A673 (cell line): Measurements from ENCODE around the gene SPAG9. TPM values are rescaled to one million over a fixed set of nuclear protein-coding genes. Genes with fewer than 3 reads are reported as not detected.

ENCODE experiments used
- BruUV-seq: library from RNA; stranded (reverse); fragments of 400-500 nt; replicated peaks from 2 replicates; lab custom pipeline; 2021; lab: Mats Ljungman, UMichigan
- CTCF ChIA-PET: fragments of 300-600 bp; sonication (Branson Sonifier 250); formaldehyde crosslinking; loops from one replicate; lab custom pipeline; 2022; ENCODE audit warnings: antibody characterized with exemption; lab: Charles Lee
- POLR2A ChIA-PET: fragments of 300-600 bp; sonication (Branson Sonifier 250); formaldehyde crosslinking; loops from one replicate; lab custom pipeline; 2022; ENCODE audit warnings: antibody characterized with exemption; ENCODE audit not compliant: low non-redundant PET; lab: Charles Lee
- DNase-seq: peaks from one replicate; pipeline ENCODE4 v3.0.0-alpha.2; 2015; ENCODE audit warnings: low spot score
- H3K27ac ChIP-seq: fragments of 200-600 bp; sonication (generic); 2 replicates; pipeline ENCODE4 v1.5.1; 2016; ENCODE audit warnings: mixed run types, low read depth, mild to moderate bottlenecking, mixed read lengths, antibody characterized with exemption, low read length; ENCODE audit not compliant: poor library complexity, severe bottlenecking
- H3K27me3 ChIP-seq: fragments of 200-600 bp; sonication (generic); replicated peaks from 2 replicates; pipeline ENCODE4 v1.6.1; 2017; ENCODE audit warnings: mixed run types, low read depth, mild to moderate bottlenecking, mixed read lengths, antibody characterized with exemption, low read length; ENCODE audit not compliant: insufficient read depth, poor library complexity
- H3K36me3 ChIP-seq: fragments of 200-600 bp; sonication (generic); 2 replicates; pipeline ENCODE4 v1.6.1; 2016; ENCODE audit warnings: mixed run types, mild to moderate bottlenecking, mixed read lengths, antibody characterized with exemption, low read length; ENCODE audit not compliant: insufficient read depth, poor library complexity, severe bottlenecking
- H3K4me1 ChIP-seq: fragments of 200-600 bp; sonication (generic); 2 replicates; pipeline ENCODE4 v1.6.1; 2017; ENCODE audit warnings: mixed run types, mild to moderate bottlenecking, mixed read lengths, antibody characterized with exemption, low read length; ENCODE audit not compliant: insufficient read depth, poor library complexity, severe bottlenecking
- H3K4me3 ChIP-seq: fragments of 200-600 bp; sonication (generic); 2 replicates; pipeline ENCODE4 v1.5.1; 2016; ENCODE audit warnings: low read depth, mixed run types, mild to moderate bottlenecking, mixed read lengths, low read length; ENCODE audit not compliant: poor library complexity, severe bottlenecking
- H3K9me3 ChIP-seq: fragments of 200-600 bp; sonication (generic); 2 replicates; pipeline ENCODE4 v1.6.1; 2016; ENCODE audit warnings: mixed run types, low read depth, mild to moderate bottlenecking, mixed read lengths, antibody characterized with exemption, low read length; ENCODE audit not compliant: poor library complexity, severe bottlenecking
- EZH2 ChIP-seq: fragments of 200-600 bp; sonication (generic); IDR thresholded peaks from 2 replicates; pipeline ENCODE4 v1.6.1; 2017; ENCODE audit warnings: borderline replicate concordance, low read depth, mild to moderate bottlenecking, mixed read lengths, antibody characterized with exemption, low read length; ENCODE audit not compliant: poor library complexity, severe bottlenecking
- intact Hi-C: fragments of 100-400 bp; cut with micrococcal nuclease; formaldehyde crosslinking; loops from one replicate; pipeline ENCODE4 v1.10.0; 2022; ENCODE audit not compliant: unreplicated experiment
- total RNA-seq: library from RNA; stranded (reverse); gene quantifications from 2 replicates; pipeline ENCODE4 v1.2.3, GENCODE V29; 2021
- TF ChIP-seq, protein P1 (sequence below): fragments of 300-800, 200-600 bp; sonication (generic); conservative IDR thresholded peaks from 2 replicates; pipeline ENCODE4 v1.5.1; 2017; ENCODE audit warnings: low read depth, mild to moderate bottlenecking, antibody characterized with exemption, low read length, moderate library complexity, mixed read lengths

SPAG9 gene
- total RNA-seq, 1 experiment from 2014 or later: 82.0 TPM

DNA sequence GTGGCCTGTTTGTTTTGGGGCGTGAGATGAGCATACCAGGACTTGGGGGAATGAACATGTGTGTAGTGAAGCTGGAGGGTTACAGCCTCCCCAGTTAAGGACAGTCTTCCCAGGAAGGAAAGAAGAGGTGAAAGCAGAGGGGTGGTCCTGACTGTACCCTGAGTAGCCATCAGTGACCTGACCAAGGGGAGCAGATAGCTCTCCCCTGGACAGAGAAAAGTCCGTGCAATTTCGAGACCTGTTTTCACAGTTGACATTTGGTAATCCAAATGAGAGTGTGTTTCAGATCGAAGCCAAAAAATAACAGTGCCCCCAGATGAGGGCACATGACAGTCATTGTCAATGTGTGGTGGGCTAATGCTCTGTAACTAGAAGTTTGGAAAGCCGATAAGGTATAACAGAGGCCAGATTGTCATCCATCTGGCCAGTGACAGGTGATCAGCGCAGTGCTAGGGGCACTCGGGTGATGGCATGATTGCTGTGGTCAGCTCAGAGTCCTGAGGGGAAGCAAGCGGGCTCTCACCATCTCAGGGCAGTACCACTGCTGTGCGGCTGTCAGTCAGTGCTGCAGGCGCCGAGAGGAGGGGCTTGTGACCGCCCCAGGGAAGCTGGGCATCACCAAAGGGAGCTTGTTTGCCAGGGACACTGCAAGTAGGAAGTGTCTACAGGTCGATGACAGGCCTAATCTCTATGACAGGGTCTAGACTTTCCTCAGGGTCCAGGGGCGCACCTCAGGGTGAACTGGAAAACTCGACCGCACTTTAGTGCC is 44.4 kb upstream of the SPAG9 start:
- no TSS peak for BruUV-seq
- peaks cover 17% of the 10 kb centered on the region for H3K4me1 ChIP-seq
- DNase-seq: peak; percentile 19
- H3K27ac ChIP-seq: peak overlapping the region; percentile 82
- H3K9me3 ChIP-seq: no peaks in the 10 kb centered on the region
- no peak for TF ChIP-seq EZH2
- H3K4me3 ChIP-seq: peak overlapping the region; percentile 64
- intact Hi-C loops: loop anchor here (5.0 kb wide), 1 partner anchor 298 kb away; the partner anchor contains the start of gene TOB1
- no peaks in the 10 kb centered on the region for H3K27me3 ChIP-seq
- peaks cover 54% of the 10 kb centered on the region for H3K36me3 ChIP-seq
- POLR2A ChIA-PET: no interaction called here
- CTCF ChIA-PET: no interaction called here

DNA sequence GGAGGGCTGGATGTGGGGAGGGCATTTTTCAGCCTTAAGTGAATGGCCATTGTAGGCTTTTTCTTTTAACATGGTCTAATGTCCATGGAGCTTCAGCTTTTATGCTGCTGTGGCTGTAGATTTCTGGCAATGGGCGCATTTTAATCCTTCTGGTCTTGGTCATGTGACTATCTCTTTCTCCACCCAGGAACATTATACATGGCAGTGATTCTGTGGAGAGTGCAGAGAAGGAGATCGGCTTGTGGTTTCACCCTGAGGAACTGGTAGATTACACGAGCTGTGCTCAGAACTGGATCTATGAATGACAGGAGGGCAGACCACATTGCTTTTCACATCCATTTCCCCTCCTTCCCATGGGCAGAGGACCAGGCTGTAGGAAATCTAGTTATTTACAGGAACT is 40.9 kb upstream of the SPAG9 start:
- POLR2A ChIA-PET: no interaction called here
- intact Hi-C loops: no loop called here

DNA sequence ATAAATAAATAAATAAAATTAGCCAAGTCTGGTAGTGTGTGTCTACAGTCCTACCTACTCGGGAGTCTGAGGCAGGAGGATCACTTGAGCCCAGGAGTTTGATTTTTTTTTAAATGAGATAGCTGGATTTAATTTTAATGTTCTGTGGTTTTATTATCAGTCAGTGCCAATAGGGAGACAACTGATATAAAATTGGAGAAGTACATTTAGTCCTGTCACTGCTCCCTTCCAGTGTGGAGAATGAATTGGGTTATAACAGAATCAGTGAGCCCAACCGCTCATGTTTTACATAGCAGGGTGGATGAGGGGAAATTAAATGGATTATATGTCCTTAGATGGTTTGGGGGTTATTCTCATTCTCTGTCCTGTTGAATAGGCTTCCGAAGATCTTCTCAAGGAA is 38.9 kb upstream of the SPAG9 start:
- Histone ChIP-seq H3K4me1 (peaks cover 8% of the 10 kb centered on the region), H3K27me3 (no peaks in the 10 kb centered on the region), H3K4me3 (no peak overlapping the region), H3K27ac (no peak overlapping the region), H3K9me3 (no peaks in the 10 kb centered on the region), H3K36me3 (peaks cover 74% of the 10 kb centered on the region)
- ChIA-PET CTCF (interaction anchor here (0.6 kb wide), 1 partner anchor 22 kb away, joined by 3 read pairs; no protein-coding TSS in a partner anchor), POLR2A (no interaction called here)
- BruUV-seq: no TSS peak
- DNase-seq: no peak
- intact Hi-C loops: loop anchor here (10.0 kb wide), 2 partner anchors 375 to 445 kb away; partner anchors contain the start of gene LUC7L3
- no peak for TF ChIP-seq EZH2
- TF ChIP-seq, protein P1, sequence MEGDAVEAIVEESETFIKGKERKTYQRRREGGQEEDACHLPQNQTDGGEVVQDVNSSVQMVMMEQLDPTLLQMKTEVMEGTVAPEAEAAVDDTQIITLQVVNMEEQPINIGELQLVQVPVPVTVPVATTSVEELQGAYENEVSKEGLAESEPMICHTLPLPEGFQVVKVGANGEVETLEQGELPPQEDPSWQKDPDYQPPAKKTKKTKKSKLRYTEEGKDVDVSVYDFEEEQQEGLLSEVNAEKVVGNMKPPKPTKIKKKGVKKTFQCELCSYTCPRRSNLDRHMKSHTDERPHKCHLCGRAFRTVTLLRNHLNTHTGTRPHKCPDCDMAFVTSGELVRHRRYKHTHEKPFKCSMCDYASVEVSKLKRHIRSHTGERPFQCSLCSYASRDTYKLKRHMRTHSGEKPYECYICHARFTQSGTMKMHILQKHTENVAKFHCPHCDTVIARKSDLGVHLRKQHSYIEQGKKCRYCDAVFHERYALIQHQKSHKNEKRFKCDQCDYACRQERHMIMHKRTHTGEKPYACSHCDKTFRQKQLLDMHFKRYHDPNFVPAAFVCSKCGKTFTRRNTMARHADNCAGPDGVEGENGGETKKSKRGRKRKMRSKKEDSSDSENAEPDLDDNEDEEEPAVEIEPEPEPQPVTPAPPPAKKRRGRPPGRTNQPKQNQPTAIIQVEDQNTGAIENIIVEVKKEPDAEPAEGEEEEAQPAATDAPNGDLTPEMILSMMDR: no peak

More for the DNA sequence above, 40.9 kb upstream of the SPAG9 start:
- CTCF ChIA-PET: no interaction called here
- Histone ChIP-seq H3K9me3 (no peaks in the 10 kb centered on the region), H3K4me3 (no peak overlapping the region), H3K27ac (no peak overlapping the region), H3K27me3 (no peaks in the 10 kb centered on the region), H3K4me1 (peaks cover 6% of the 10 kb centered on the region), H3K36me3 (peaks cover 65% of the 10 kb centered on the region)
- no peak for DNase-seq
- BruUV-seq: no TSS peak
- TF ChIP-seq, protein P1: no peak
- no peak for TF ChIP-seq EZH2
